Colonic mucosa (tissue), 4 donors: ENCODE data around the gene METRN. TPM values are rescaled to one million over a fixed set of nuclear protein-coding genes. Genes with fewer than 3 reads are reported as not detected.

Experiments used
- DNase-seq: peaks from one replicate; pipeline ENCODE4 v3.0.0-alpha.2; 2020
- H3K27ac ChIP-seq: fragments of 200-600 bp; one replicate; pipeline ENCODE4 v1.8.0; 2021
- H3K27me3 ChIP-seq: fragments of 200-600 bp; one replicate; pipeline ENCODE4 v1.8.0; 2021
- H3K36me3 ChIP-seq: fragments of 200-600 bp; one replicate; pipeline ENCODE4 v1.8.0; 2021
- H3K4me1 ChIP-seq: fragments of 200-600 bp; one replicate; pipeline ENCODE4 v1.8.0; 2021; ENCODE audit warnings: mild to moderate bottlenecking
- H3K4me3 ChIP-seq: fragments of 200-600 bp; one replicate; pipeline ENCODE4 v1.8.0; 2021
- H3K9ac ChIP-seq, 2 donors: one replicate each; pipeline ENCODE4 v1.7.0; 2013; ENCODE audit warnings: control low read depth in 2 of 2, low read depth in 2 of 2, low read length in 2 of 2
- H3K9me3 ChIP-seq: fragments of 200-600 bp; one replicate; pipeline ENCODE4 v1.8.0; 2021
- intact Hi-C: fragments of 100-400 bp; cut with DNase I; formaldehyde crosslinking; loops from one replicate; pipeline ENCODE4 v1.14.1; 2022
- total RNA-seq, 2 donors: library from RNA; stranded (reverse); fragmentation: NEBNext Ultra II Directional in 1 of 2; extraction: Animal tissue kit (Norgen Biotek cat#: 25700) in 1 of 2; gene quantifications; one replicate each; pipeline ENCODE4 v1.2.1, GENCODE V29; 2021
- TF ChIP-seq, protein P1 (sequence below): fragments of 200-600 bp; IDR thresholded peaks from one replicate; pipeline ENCODE4 v1.8.0; 2022; ENCODE audit warnings: antibody characterized with exemption, mild to moderate bottlenecking
- donor health status: healthy.
- donor health status: DM: no; HTN: no; CAD: no.
- donor health status: DM: no; HTN: no; CAD: no.

Gene METRN
- total RNA-seq, 2 donors from 2014 or later: 23.3 to 50.0 TPM

GRCh38 chr16:672851-673250 lies 42.1 kb upstream of the METRN start:
- intact Hi-C loops: no loop called here
- DNase-seq: no peak

GRCh38 chr16:673399-673991 lies 41.4 kb upstream of the METRN start:
- intact Hi-C loops: no loop called here
- no peak for DNase-seq
- H3K27me3 ChIP-seq: no peaks in the 10 kb centered on the region
- peaks cover 23% of the 10 kb centered on the region for H3K36me3 ChIP-seq
- H3K27ac ChIP-seq: no peak overlapping the region
- TF ChIP-seq, protein P1, sequence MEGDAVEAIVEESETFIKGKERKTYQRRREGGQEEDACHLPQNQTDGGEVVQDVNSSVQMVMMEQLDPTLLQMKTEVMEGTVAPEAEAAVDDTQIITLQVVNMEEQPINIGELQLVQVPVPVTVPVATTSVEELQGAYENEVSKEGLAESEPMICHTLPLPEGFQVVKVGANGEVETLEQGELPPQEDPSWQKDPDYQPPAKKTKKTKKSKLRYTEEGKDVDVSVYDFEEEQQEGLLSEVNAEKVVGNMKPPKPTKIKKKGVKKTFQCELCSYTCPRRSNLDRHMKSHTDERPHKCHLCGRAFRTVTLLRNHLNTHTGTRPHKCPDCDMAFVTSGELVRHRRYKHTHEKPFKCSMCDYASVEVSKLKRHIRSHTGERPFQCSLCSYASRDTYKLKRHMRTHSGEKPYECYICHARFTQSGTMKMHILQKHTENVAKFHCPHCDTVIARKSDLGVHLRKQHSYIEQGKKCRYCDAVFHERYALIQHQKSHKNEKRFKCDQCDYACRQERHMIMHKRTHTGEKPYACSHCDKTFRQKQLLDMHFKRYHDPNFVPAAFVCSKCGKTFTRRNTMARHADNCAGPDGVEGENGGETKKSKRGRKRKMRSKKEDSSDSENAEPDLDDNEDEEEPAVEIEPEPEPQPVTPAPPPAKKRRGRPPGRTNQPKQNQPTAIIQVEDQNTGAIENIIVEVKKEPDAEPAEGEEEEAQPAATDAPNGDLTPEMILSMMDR: no peak
- peaks cover 19% of the 10 kb centered on the region for H3K4me1 ChIP-seq
- H3K4me3 ChIP-seq: no peak overlapping the region
- no peaks in the 10 kb centered on the region for H3K9me3 ChIP-seq
- H3K9ac ChIP-seq: no peak overlapping the region

More at GRCh38 chr16:672851-673250, 42.1 kb upstream of the METRN start:
- Histone ChIP-seq H3K36me3 (peaks cover 23% of the 10 kb centered on the region), H3K4me3 (no peak overlapping the region), H3K27ac (no peak overlapping the region), H3K9me3 (no peaks in the 10 kb centered on the region), H3K4me1 (peaks cover 19% of the 10 kb centered on the region), H3K27me3 (no peaks in the 10 kb centered on the region), H3K9ac (no peak overlapping the region)
- TF ChIP-seq, protein P1: no peak

DNA sequence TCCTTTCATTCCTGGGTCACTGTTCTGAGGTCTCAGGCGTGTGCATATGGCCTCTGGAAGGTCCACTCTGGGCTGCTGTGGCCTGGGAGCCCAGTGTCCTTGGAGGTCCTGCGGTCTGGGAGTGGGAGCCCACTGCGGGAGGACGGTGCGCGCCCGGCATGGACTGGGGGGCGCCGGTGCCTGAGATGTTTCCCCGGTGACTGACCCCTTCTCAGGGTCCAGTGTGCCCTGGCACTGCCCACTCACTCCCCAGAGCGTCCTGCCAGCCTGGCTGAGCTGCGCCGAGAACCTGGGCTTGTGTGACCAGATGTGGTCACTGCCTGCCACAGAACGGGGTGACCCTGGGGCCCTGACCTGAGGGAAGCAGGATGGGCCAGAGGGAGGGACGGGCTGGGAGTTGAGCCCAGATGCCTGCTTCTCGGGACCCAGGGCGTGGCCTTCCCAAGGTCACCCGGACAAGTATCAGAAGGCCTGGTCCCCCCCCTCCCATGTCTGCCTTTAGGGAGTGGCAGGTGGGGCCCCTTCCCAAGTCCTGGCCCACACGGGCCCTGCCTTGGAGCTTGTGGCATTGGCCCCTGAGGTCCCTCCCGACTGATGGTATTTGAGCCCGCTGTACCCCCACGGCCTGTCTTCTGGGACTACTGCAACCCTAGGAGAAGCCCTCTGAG lies 40.6 kb upstream of the METRN start:
- H3K36me3 ChIP-seq: peaks cover 23% of the 10 kb centered on the region
- no peak for DNase-seq
- no peak overlapping the region for H3K4me3 ChIP-seq
- H3K27ac ChIP-seq: no peak overlapping the region
- TF ChIP-seq, protein P1: no peak
- no peaks in the 10 kb centered on the region for H3K9me3 ChIP-seq
- H3K4me1 ChIP-seq: peaks cover 17% of the 10 kb centered on the region
- no peaks in the 10 kb centered on the region for H3K27me3 ChIP-seq
- intact Hi-C loops: no loop called here
- H3K9ac ChIP-seq: no peak overlapping the region

DNA sequence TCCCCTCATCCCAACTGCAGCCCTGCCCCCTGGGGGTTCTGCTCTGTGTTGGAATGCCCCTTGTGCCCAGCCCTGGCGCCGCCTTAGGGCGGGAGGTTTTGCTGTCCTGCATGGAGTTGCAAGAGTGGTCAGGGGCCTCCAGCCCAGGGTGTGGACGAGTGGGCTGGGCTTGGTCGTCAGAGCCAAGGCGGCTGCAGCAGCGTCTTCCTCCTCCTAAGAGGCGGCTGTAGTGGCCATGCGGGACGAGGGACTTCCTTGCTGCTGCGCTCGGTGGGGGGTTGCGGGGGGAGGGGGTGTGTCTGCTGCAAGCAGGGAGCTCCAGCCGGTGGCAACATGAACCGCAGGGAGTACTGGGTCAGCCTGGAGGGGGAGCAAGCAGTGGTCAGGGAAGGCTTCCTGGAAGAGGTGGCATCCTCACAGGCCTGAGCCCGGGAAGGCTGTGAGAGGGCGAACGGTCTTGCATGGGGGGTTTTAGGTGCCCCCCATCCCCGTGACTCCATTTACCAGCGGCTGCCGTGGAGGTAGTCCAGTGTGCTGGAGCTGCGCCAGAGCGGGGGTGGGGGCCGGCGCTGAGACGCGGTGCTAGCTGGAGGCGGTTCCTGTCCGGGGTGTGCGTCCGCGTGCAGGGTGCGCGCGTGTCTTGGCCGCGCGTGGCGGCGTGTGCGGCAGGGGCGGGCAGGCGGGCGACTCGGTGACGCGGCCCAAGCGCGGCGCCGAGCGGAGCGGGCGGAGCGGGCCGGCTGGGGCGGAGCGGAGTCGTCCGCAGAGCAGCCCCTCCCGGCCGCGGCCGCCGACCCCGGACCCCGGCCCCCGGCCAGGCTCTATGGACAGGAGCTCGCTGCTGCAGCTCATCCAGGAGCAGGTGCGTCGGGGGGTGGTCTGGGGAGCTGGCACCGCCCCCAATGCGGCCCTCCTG lies 39.7 kb upstream of the METRN start, which contains the start of gene RHBDL1:
Gene RHBDL1 (plus strand): TSS at position 704 of the 916 bp plus-strand sequence. CDS start 120 bp downstream, at position 824.
- no peak within 1 kb of the TSS for H3K27ac ChIP-seq
- intact Hi-C loops: no loop called here
- H3K27me3 ChIP-seq: no peaks in the 10 kb centered on the region
- DNase-seq: no peak
- peak within 1 kb of the TSS; percentile 25 for H3K4me3 ChIP-seq
- TF ChIP-seq, protein P1: no peak
- peaks cover 17% of the 10 kb centered on the region for H3K4me1 ChIP-seq
- H3K36me3 ChIP-seq: peaks cover 18% of the 10 kb centered on the region
- H3K9me3 ChIP-seq: no peaks in the 10 kb centered on the region
- H3K9ac ChIP-seq: peak within 1 kb of the TSS; percentile 38 to 55

GRCh38 chr16:675884-676564 lies 38.9 kb upstream of the METRN start:
- Histone ChIP-seq H3K27ac (no peak overlapping the region), H3K4me3 (peak overlapping the region; percentile 25), H3K36me3 (peaks cover 15% of the 10 kb centered on the region), H3K4me1 (peaks cover 19% of the 10 kb centered on the region), H3K9ac (peak overlapping the region in 1 of 2 donors; percentile 22), H3K9me3 (no peaks in the 10 kb centered on the region), H3K27me3 (no peaks in the 10 kb centered on the region)
- DNase-seq: no peak
- intact Hi-C loops: no loop called here
- TF ChIP-seq, protein P1: no peak
